Measurements from ENCODE around the gene AKT1S1. TPM values are rescaled to one million over a fixed set of nuclear protein-coding genes. Genes with fewer than 3 reads are reported as not detected.
"Not testable (repeated sequence)": the region's sequence is repeated elsewhere in the genome, so short reads cannot be mapped to it uniquely, and the experiment has no call there.

The AKT1S1 gene
- total RNA-seq (2014; rRNA removed; shearing (Covaris generic)): 14.0 and 18.0 TPM in 2 replicates

DNA sequence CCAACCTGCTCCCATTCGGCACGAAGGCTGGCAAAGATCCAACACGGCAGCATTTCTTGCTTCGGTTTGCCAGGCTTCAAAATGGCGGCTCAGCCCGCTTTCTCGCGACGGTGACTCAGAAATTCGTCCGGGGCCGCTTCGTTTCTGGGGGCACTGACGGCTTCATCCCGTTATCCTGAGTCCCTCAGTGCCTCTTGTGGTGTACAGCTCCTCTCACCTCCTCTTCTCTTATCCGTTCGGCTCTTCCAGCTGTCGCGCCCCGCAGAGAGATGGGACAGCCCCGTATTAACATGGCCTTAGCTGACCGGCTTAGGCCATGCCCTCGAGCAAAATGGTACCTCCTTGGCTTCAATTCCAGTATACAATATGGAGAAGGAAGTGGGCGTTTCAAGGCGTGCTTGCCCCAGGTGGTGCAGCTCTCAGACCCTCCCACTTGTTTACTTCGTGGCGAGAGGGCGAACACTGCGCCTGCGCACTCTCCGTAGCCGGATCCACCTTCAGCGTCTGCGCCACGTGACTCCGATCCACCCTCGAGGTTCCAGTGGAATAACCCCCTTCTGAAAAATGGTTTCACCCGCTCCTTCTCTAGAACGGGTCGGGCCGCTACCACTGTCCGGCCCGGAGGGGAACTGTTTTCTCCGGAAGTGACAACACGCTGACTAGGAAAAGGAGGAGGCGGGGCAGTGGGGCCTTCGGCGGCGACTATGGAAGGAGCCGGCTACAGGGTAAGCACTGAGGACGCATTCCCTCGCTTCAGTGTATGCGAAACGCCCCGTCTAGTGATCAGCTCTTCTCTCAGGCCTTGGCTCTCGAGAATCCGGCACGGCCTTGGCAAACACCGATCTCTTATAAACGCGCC, at the start of gene AKT1S1, which contains the start of gene TBC1D17:
AKT1S1 (minus strand) TSS at position 336 of the 859 bp plus-strand sequence. CDS start 4,060 bp downstream, outside the sequence.
TBC1D17 (plus strand) TSS at position 683 of the 859 bp plus-strand sequence; CDS start at position 705, 22 bp downstream.
- in situ Hi-C loops (cut with HindIII; ENCODE audit: low sequenced_read_pairs): no loop called here
- DNase-seq (ENCODE audit: low spot score): peak; percentile 100

GRCh38 chr19:49926515-49926914, 49.4 kb upstream of the AKT1S1 start:
- in situ Hi-C loops (cut with HindIII; ENCODE audit: low sequenced_read_pairs): no loop called here
- DNase-seq (ENCODE audit: low spot score): no peak

- in situ Hi-C loops (cut with HindIII; ENCODE audit: low sequenced_read_pairs): no loop called here
- DNase-seq (ENCODE audit: low spot score): no peak
Observed at GRCh38 chr19:49925486-49925885, 48.3 kb upstream of the AKT1S1 start.

DNA sequence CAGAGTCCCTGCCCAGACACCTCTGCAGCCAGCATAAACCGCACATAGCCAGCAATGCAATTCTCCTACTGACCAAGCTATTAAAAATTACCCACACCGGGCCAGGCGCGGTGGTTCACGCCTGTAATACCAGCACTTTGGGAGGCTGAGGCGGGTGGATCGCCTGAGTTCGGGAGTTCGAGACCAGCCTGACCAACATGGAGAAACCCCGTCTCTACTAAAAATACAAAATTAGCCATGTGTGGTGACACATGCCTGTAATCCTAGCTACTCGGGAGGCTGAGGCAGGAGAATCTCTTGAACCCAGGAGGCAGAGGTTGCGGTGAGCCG, 47.7 kb upstream of the AKT1S1 start:
- DNase-seq (ENCODE audit: low spot score); in situ Hi-C loops (cut with HindIII; ENCODE audit: low sequenced_read_pairs): not testable (repeated sequence)

DNA sequence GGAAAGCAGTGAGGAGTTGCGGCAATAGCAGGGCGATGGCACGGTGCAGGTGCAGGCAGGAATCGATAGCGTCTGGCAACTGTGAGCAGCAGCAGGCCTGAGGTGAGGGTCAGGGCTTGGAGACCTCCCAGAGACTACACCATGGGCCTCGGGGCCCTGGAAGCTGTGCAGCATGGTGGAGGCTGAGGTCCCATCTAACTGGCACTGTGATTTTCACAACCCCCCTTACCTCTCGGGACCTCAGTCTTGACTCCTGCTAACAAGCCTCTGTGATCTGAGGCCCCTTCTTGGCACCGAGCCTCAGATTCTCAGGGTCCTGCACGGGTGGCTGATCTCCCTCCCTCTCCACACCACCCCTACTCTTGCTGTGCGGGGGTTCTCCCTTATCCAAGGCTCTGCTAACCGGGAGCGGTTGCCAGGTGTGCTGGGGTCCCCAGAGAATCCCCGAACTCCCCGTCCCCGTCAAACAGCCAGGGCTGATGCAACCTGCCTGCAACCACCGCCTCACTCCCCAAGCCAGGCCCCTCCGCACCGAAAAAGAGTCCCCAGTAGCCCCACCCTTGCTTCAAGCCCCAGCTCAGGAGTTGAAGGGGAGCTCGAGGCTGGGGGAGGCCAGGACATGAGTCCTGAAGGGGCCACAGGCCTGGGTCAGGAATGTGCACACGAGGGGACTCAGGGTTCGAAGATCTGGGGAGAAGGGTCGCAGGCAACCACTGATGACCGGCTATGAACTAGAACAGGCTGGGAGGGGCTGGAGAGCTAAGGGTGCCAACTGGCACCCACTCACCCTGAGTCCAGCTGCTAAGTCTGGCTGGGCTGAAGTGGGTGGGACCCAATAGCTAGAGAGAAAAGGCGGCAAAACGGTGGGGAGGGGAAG, 47.1 kb upstream of the AKT1S1 start:
- DNase-seq (ENCODE audit: low spot score): no peak

DNA sequence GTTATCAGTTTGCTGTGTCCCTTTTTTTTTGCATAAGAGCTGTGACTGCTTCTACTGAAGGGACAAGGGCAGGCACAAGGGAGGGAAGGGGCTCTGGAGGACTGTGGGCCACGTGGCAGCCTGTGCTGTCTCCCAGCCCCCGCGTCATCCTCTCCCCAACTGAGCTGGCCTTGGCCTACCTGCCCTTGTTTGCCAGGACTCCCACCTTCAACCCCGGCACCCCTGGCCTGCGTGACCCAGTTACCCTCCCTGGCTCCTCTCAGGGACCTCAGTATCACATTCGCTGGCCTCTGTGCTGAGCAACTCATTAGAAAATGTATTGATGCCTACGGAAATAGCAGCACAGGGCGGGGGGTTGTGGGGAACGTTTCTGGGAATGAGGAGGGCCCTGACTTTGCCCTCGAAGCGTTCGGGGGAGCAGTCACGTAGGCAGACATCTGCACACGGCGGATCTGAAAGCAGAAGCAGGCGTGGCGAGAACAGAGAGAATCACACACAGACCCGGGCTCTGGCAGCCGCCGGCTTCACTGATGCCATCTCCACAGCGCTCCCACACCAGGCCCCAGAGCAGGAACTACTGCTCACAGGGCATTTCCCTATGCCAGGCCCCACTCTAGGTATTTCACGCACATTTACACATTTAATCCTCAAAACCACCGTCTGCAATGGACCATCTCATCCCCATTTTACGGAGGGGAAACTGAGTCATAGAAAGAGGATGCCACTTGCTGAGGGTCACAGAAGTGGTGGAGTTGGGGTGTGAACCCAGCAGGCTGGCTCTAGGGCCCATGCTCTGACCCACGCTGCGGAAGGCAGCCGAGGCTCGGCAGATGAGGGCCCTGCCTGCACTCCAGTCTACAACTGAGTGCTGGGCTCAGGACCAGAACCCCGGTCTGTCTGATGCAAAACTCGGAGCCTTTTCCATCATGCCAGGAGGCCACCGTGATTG, 46.2 kb upstream of the AKT1S1 start:
- DNase-seq (ENCODE audit: low spot score): no peak
- in situ Hi-C loops (cut with HindIII; ENCODE audit: low sequenced_read_pairs): no loop called here

More for the DNA sequence above, 47.1 kb upstream of the AKT1S1 start:
- in situ Hi-C loops (cut with HindIII; ENCODE audit: low sequenced_read_pairs): no loop called here

DNA sequence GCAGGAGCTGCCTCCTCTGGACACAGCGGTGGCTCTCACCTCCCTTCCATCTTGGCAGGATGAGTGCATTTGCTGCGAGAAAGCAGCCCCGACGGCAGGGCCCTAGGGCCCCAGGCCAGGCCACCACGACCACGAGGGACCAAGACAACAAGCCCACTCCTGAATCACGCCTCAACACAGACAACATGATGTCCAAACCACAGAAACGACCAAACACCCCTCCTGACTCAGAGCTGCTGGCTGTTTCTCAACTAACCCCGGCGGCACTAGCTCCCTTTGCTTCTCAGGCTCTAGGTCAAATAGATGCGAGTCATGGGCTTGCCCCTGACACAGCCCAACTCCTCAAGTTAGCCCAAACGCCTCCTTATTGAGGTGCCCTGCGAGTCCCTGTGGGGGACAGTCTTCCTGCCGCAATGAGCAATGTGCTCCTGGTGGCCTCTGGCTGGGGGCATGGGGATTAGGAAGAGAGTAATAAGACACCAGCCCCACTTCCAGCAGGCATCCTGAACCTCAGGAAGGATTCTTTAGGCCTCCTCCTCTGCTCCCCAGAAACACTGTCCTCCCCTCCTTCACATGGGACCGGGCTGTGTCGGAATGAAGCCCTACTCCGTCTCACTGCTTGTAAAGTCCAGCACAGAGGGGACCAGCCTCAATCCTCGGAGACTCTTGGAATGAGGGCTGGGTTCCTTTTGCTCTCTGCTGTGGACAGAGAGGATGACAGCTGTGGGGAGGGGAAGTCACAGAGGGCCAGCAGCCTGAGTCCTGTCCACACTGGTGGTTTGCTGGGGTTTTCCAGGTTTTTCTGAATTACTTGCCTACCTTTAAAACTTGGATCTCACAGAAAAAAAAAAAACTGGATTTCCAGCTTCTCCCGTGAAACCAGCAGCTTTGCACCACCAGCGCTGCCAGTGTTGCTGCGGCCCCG, 45.0 kb upstream of the AKT1S1 start:
- in situ Hi-C loops (cut with HindIII; ENCODE audit: low sequenced_read_pairs): no loop called here
- DNase-seq (ENCODE audit: low spot score): no peak

DNA sequence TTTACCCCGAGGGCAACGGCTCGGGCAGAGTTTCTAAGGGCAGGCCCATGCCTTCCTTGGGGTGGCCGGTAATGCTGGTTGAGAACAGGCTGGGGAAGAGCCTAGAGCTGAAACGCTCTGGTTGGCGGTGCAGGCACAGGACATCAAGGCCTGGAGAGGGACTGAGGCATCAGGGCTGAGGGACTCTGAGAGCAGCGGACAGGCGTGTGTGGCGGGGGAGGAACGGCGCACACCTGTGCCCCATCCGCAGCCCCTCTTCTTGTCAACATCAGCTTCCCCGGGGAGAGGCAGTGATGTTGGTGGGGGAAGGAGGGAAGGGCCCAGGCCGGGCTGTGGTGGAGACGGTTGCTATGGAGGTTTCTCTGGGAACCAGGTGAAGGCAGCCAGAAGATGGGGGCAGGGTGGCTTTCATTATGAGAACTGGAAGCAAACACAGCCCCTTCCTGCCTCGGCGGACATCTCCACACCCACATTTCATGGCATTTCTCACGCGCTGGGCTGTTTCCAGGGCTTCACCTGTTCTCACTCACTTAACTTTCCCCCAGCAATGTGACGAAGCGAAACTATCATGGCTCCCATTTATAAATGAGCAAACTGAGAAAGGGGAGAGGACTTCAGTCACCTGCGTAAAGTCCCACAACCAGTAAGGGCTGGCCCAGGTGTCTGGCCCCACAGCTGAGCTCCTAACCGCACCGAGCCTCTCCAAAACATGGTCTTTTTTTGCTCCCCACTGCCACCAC, 43.6 kb upstream of the AKT1S1 start:
- in situ Hi-C loops (cut with HindIII; ENCODE audit: low sequenced_read_pairs): no loop called here
- DNase-seq (ENCODE audit: low spot score): no peak

DNA sequence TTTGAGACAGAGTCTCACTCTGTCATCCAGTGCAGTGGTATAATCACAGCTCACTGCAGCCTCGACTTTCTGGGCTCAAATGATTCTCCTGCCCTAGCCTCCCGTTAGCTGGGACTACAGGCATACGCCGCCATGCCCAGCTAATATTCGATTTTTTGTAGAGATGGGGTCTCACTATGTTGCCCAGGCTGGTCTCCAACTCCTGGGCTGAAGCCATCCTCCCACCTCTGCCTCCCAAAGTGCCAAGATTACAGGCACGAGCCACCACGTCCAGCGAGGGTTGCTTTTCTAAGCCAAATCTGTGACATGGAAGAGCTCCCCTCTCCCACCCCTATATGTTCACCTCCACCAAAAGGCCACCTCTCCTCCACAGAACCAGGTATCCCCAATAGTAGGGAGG, 40.9 kb upstream of the AKT1S1 start:
- no peak for DNase-seq (ENCODE audit: low spot score)
- in situ Hi-C loops (cut with HindIII; ENCODE audit: low sequenced_read_pairs): no loop called here

GRCh38 chr19:49916839-49917733, 39.9 kb upstream of the AKT1S1 start:
- no peak for DNase-seq (ENCODE audit: low spot score)
- in situ Hi-C loops (cut with HindIII; ENCODE audit: low sequenced_read_pairs): no loop called here

GRCh38 chr19:49915271-49915670, 38.1 kb upstream of the AKT1S1 start:
- in situ Hi-C loops (cut with HindIII; ENCODE audit: low sequenced_read_pairs): no loop called here
- DNase-seq (ENCODE audit: low spot score): no peak

DNA sequence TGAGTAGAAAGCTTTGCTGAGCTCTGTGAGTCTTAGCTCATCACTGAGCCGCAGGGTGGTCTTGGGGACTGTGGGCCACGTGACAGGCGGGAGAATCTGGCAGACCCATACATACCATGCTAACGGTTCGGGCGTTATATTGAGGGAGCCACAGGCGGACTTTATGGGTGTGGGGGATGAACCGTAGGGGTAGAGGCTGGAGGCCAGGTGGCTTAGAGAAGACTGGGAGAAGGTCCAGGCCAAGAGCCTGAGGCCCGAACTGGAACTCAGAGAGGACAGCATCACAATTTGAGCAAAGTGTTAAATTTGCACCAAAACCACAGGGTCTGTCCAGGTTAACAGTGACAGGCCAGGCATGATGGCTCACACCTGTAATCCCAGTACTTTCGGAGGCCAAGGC, 36.6 kb upstream of the AKT1S1 start:
- DNase-seq (ENCODE audit: low spot score): no peak
- in situ Hi-C loops (cut with HindIII; ENCODE audit: low sequenced_read_pairs): no loop called here

DNA sequence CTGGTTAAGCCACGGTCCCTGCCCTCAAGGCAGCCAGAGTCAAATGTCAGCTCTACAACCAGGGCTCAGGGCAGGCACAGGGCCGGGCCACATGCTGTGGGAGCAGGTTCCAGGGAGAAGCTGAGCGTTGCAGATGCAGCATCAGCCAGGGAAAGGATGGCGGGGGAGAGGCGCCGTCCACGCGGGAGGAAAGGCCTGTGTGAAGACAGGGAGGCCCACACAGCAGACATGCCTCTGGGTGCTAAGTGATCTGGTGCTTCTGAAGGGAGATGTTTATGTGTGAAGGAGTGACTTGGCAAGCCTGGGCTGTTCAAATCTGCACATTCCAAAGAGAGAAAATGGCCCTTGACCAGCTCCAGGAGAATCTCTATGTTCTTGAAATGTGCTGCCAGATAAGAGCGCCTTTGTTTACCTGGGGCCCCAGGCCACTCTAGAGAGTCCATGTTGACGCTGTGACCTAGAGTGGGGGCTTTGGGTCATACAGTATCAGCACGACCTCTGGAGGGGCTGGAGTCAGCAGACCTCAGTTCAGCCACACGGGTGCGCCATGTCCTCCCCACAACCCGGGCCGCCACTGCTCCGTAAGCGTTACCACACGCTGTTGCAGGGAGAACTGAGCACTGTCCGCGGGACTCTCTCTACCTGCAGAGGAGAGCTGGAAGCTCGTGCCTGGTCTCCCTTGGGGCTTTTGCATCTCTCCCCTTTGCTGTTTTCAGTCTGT, 36.0 kb upstream of the AKT1S1 start:
- in situ Hi-C loops (cut with HindIII; ENCODE audit: low sequenced_read_pairs): no loop called here
- DNase-seq (ENCODE audit: low spot score): no peak

DNA sequence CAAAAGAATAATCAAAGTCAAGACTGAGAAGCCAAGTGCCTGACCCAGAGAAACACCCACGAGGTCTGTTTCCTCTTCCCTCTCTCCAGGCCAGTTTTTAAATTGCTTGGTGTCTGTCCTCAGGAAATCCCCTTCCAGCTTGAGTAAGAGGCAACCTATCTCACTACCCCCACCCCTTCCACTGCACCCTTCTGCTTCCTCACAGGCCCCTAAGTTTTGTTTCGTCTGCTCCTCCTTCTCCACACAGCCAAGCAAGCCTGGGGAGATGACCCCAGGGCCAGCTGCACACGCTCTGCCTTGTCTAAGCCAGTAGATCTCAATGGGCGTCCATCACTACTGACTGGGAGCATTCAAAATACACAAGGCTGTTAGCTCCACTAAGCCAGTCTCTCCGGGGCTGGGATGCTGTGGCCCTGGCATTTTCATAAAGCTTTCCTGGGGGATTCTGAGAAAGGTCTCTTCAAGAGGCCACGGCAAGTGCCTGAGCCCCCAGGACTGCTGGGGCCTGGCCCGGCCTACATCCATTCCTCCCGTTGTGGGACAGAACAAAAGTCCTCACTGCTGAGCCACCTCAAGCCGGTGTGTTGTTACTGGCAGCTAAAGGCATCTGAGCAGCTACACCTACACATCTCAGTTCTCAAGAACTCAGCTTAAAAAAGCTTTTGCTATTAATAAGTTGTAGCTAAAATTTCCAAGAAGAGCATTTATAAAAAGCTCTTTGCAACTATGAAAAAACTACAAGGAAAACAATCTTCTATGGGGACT, 34.4 kb upstream of the AKT1S1 start:
- DNase-seq (ENCODE audit: low spot score): no peak
- in situ Hi-C loops (cut with HindIII; ENCODE audit: low sequenced_read_pairs): no loop called here

DNA sequence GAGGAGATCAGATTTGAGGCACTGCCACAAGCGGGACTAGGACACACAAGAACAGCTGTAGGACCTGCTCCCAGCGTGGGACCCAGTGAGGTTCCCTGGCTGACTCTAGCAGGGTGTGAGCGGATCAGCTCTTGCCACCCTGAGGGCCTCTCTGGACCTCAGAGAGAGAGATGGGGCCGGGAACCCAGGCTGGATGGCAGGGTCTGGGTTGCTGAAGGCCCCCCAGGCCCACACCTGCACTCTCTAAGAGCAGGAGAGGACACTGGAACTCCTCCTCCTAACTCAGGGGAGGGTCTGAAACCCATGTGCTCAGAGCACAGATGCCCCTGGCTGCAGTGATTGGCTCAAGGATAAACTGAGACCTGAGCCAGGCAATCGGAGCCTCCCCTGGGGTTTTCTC, 33.0 kb upstream of the AKT1S1 start:
- in situ Hi-C loops (cut with HindIII; ENCODE audit: low sequenced_read_pairs): no loop called here
- no peak for DNase-seq (ENCODE audit: low spot score)
